Dermis microvascular lymphatic vessel endothelial cell (primary cell): Measurements from ENCODE around the gene MS4A6E. TPM values are rescaled to one million over a fixed set of nuclear protein-coding genes. Genes with fewer than 3 reads are reported as not detected.
"Not testable (repeated sequence)": the region's sequence is repeated elsewhere in the genome, so short reads cannot be mapped to it uniquely, and the experiment has no call there.

Experiments
- DNase-seq, 2 donors: peaks; one replicate each; pipeline versions ENCODE4 v3.0.0 to v3.0.0-alpha.2; 2010; ENCODE audit warnings: low read depth in 2 of 2
- total RNA-seq: library from RNA; depleted of rRNA; stranded (reverse); fragments of >200 nt; gene quantifications from 2 replicates; pipeline ENCODE4 v1.2.1, GENCODE V29; 2014

Gene MS4A6E
- total RNA-seq, result not detected in 2 replicates

GRCh38 chr11:60326955-60327354 is at the start of gene MS4A6E:
Gene MS4A6E (plus strand): TSS chr11:60327255. CDS start chr11:60334896, 7,641 bp downstream.
- no peak for DNase-seq

- no peak for DNase-seq
Observed at GRCh38 chr11:60280412-60280811, 46.6 kb upstream of the MS4A6E start, which contains the start of gene MS4A4A. Gene MS4A4A (plus strand): TSS chr11:60280666. CDS start chr11:60280676, 10 bp downstream.

- DNase-seq, result no peak
Observed at GRCh38 chr11:60281485-60281884, 45.6 kb upstream of the MS4A6E start.

- no peak for DNase-seq
Observed at GRCh38 chr11:60282286-60282685, 44.8 kb upstream of the MS4A6E start.

- peak in 1 of 2 donors; percentile 21 for DNase-seq
Observed at GRCh38 chr11:60285411-60286126, 41.5 kb upstream of the MS4A6E start.

- DNase-seq, result no peak
Observed at GRCh38 chr11:60288531-60288930, 38.5 kb upstream of the MS4A6E start.

- no peak for DNase-seq
Observed at GRCh38 chr11:60292145-60292544, 34.9 kb upstream of the MS4A6E start.

- DNase-seq, result no peak
Observed at GRCh38 chr11:60301178-60301577, 25.9 kb upstream of the MS4A6E start.

- not testable (repeated sequence) for DNase-seq
Observed at GRCh38 chr11:60301884-60302283, 25.2 kb upstream of the MS4A6E start.

GRCh38 chr11:60303661-60304060 is 23.4 kb upstream of the MS4A6E start:
- no peak for DNase-seq

- DNase-seq, result peak in 1 of 2 donors; percentile 4
Observed at GRCh38 chr11:60305906-60306619, 21.0 kb upstream of the MS4A6E start.

- DNase-seq, result no peak
Observed at GRCh38 chr11:60307507-60308195, 19.4 kb upstream of the MS4A6E start.

GRCh38 chr11:60310407-60310998 is 16.6 kb upstream of the MS4A6E start:
- DNase-seq, result no peak

GRCh38 chr11:60314635-60315321 is 12.3 kb upstream of the MS4A6E start:
- peak in 1 of 2 donors; percentile 77 for DNase-seq

GRCh38 chr11:60315871-60316270 is 11.2 kb upstream of the MS4A6E start:
- DNase-seq, result peak in 1 of 2 donors; percentile 4

- no peak for DNase-seq
Observed at GRCh38 chr11:60316317-60316716, 10.7 kb upstream of the MS4A6E start.

- DNase-seq, result no peak
Observed at GRCh38 chr11:60318726-60319125, 8.3 kb upstream of the MS4A6E start.

- no peak for DNase-seq
Observed at GRCh38 chr11:60321051-60321450, 6.0 kb upstream of the MS4A6E start.

- no peak for DNase-seq
Observed at GRCh38 chr11:60328460-60328859, 1.4 kb downstream of the MS4A6E start.

GRCh38 chr11:60332846-60333245 is 5.8 kb downstream of the MS4A6E start:
- DNase-seq, result no peak

- DNase-seq, result peak; percentile 30 to 58
Observed at GRCh38 chr11:60334005-60334620, 7.1 kb downstream of the MS4A6E start.
